Stomach (tissue), 4 donors: ENCODE data around the gene HERPUD1.

ENCODE experiments used
- EP300 ChIP-seq: sonication (generic); formaldehyde crosslinking; IDR thresholded peaks from one replicate; pipeline ENCODE4 v1.6.1; 2017; ENCODE audit warnings: antibody characterized with exemption
- POLR2A ChIP-seq, 4 donors: fragments of 450-650 bp; IDR thresholded peaks; one replicate each; pipeline ENCODE4 v1.6.1; 2016; ENCODE audit warnings: antibody characterized with exemption in 4 of 4, control low read depth in 2 of 4, mild to moderate bottlenecking in 1 of 4, moderate library complexity in 1 of 4
- POLR2AphosphoS5 ChIP-seq, 3 donors: sonication (generic); formaldehyde crosslinking; IDR thresholded peaks; one replicate each; pipeline ENCODE4 v1.6.1; 2016; ENCODE audit warnings: antibody characterized with exemption in 3 of 3
- TF ChIP-seq, protein P1 (sequence below), 7 experiments: fragments of 450-650 bp in 4 of 7; fragments of 200-600 bp in 3 of 7; sonication (generic) in 3 of 7; IDR thresholded peaks; one replicate each; pipeline ENCODE4 v1.5.1; 2016 to 2019; ENCODE audit warnings: antibody characterized with exemption in 7 of 7, control low read depth in 2 of 7, mild to moderate bottlenecking in 1 of 7

GRCh38 chr16:56944954-56945839 lies 13.3 kb downstream of the HERPUD1 start:
- TF ChIP-seq, protein P1, sequence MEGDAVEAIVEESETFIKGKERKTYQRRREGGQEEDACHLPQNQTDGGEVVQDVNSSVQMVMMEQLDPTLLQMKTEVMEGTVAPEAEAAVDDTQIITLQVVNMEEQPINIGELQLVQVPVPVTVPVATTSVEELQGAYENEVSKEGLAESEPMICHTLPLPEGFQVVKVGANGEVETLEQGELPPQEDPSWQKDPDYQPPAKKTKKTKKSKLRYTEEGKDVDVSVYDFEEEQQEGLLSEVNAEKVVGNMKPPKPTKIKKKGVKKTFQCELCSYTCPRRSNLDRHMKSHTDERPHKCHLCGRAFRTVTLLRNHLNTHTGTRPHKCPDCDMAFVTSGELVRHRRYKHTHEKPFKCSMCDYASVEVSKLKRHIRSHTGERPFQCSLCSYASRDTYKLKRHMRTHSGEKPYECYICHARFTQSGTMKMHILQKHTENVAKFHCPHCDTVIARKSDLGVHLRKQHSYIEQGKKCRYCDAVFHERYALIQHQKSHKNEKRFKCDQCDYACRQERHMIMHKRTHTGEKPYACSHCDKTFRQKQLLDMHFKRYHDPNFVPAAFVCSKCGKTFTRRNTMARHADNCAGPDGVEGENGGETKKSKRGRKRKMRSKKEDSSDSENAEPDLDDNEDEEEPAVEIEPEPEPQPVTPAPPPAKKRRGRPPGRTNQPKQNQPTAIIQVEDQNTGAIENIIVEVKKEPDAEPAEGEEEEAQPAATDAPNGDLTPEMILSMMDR (IDR thresholded peaks at IDR 0.05), result no peak
- TF ChIP-seq POLR2A (IDR thresholded peaks at IDR 0.05) (no peak), EP300 (no peak), POLR2AphosphoS5 (IDR thresholded peaks at IDR 0.05) (peak in 2 of 3 donors; percentile 26 to 32)
